ACHN (cell line): Measurements from ENCODE around the gene SSBP3.
A peak's percentile ranks its signal among the peaks of the same experiment; 100 is the strongest.
"Not testable (repeated sequence)": the region's sequence is repeated elsewhere in the genome, so short reads cannot be mapped to it uniquely, and the experiment has no call there.

ENCODE experiments used
- DNase-seq: peaks from one replicate; pipeline ENCODE4 v3.0.0-alpha.2; 2015
- in situ Hi-C: cut with HindIII; loops from 2 replicates; pipeline ENCODE4 v1.10.0; 2017; ENCODE audit warnings: low sequenced_read_pairs, low pct_ligation_motif_present, low pct_unique_long_range_greater_than_20kb

SSBP3 gene

GRCh38 chr1:54252371-54252936, 153.7 kb downstream of the SSBP3 start:
- in situ Hi-C loops = no loop called here
- no peak for DNase-seq

DNA sequence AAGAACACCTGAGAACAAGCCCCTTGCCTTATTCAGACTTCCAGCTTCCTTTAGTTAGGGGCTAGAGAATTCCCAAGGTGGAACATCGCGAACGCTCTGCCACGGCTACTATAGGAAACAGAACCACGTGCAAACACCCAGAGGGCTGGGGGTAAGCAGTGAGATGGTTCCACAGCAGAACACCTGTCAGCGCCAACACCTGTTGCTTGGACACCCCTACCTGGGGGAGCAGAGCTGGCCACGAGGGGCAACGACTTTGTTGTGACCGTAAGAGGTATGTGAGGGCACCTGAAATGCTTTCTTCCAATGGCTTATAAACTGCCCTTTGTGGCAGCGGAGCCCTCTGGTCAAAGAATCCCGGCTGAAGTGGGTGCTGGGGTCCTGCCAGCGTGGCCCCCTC, 155.5 kb downstream of the SSBP3 start:
- in situ Hi-C loops = no loop called here

GRCh38 chr1:54249819-54250435, 156.3 kb downstream of the SSBP3 start:
- in situ Hi-C loops = no loop called here
- DNase-seq = peak; percentile 48

More for the DNA sequence above, 155.5 kb downstream of the SSBP3 start:
- DNase-seq = no peak

DNA sequence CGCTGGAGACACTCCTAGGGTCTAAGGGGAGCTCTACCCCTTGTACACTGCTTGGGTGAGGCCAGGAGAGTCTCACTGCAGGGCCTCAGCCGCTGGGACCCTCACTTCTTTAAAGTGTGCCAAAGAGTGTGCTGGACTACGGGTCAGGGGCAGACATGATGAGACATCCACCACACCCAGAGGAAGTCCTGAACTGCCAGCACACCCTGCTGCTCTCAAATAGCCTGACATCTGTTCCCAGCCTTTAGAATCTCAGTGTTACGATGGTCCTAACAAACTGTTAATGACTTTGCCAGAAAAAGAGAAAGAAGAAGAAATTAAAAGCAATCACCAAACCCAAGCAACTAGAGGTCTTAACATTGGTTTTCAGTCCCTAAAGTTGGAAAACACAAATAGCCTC, 157.2 kb downstream of the SSBP3 start:
- in situ Hi-C loops = no loop called here
- DNase-seq = no peak

- in situ Hi-C loops = no loop called here
- DNase-seq = no peak
Measured at GRCh38 chr1:54247863-54248515, 158.2 kb downstream of the SSBP3 start.

GRCh38 chr1:54246116-54246721, 160.0 kb downstream of the SSBP3 start:
- DNase-seq = no peak
- in situ Hi-C loops = no loop called here

GRCh38 chr1:54245501-54245900, 160.7 kb downstream of the SSBP3 start:
- in situ Hi-C loops = no loop called here
- DNase-seq = no peak

- in situ Hi-C loops = no loop called here
- DNase-seq = no peak
Measured at GRCh38 chr1:54244655-54245054, 161.5 kb downstream of the SSBP3 start.

DNA sequence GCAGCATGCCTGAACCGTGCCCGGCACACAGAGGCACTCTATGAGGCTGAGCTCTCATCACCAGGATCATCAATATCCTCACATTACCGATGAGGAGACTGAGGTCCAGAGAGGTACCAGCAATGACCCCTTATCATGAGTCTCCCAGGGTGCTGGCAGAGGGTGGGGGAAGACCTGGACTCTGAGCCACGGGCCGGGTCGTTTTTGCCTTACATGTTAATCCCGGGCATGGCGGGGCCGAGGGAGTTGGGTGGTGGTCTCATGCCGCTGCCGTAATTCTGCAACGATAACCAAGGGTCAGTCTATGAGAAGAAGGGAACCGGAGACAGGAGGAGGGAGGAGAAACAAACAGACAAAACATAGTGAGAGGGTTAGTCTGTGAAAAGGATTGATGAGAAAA, 163.2 kb downstream of the SSBP3 start:
- no peak for DNase-seq
- in situ Hi-C loops = no loop called here

DNA sequence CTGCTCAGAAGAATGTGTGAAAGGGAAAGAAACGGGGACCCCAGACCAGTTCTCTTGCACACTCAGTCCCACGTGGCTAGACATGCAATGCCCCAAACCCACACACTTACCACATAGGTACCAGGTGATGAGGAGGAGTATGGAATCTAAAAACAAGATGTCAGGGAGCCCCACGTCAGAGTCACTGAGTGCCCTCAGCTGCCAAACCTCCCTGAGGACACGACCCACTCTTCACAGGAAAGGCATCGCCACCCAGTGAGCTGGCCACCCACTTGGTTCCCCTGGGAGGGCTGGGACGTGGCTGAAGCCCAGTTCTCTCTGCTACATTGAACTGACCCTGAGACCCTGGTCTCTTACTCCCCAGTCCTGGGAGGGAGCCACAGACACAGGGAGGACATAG, 164.8 kb downstream of the SSBP3 start:
- in situ Hi-C loops = no loop called here

DNA sequence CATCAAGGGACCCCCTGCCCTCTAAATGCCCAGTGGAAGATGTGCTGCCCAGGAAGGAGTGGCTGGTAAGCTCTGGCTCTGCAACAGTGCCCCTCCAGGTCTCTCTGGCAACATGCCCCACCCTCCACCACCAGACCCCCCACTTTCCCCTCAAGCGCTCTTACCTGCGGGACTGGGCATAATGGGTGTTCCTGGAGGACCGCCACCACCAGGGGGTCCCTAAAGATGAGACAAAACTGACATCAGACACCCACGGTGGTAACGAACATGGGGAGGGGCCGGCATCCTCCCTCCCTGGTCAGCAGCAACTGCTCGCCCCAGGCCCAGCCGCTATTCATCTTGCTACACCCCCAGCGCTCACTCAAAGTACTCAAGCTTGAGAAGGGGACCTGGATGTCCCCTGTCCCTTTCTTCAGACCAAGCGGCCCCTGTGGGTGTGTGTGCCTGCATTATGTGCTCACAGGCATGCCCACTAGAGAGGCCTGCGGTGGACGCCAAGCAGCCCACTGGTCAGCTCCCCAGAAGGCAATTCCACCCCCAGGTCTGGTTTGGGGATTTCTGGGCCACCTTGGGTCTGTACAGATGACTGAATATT, 165.4 kb downstream of the SSBP3 start:
- in situ Hi-C loops = no loop called here
- no peak for DNase-seq

More for the DNA sequence above, 164.8 kb downstream of the SSBP3 start:
- no peak for DNase-seq

DNA sequence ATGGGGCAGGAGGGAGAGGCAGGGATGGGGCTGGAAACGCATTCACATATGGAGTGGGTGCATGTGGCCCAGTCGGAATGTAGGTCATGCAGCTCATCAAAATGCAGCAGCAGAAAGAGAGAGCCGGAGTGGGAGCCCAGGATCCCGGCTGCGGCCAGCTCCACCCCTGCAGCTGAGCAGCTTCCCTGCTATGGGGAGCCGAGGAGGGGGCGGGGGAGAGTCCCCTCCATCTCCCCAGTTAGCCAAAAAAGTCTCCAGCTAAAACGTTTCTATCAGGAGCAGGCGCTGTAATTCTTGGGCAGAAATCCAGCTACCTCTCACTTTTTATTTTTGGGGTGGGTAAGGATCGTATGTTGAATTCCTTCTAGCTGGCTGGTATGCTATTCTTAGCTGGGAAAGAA, 166.6 kb downstream of the SSBP3 start:
- DNase-seq = no peak
- in situ Hi-C loops = no loop called here

DNA sequence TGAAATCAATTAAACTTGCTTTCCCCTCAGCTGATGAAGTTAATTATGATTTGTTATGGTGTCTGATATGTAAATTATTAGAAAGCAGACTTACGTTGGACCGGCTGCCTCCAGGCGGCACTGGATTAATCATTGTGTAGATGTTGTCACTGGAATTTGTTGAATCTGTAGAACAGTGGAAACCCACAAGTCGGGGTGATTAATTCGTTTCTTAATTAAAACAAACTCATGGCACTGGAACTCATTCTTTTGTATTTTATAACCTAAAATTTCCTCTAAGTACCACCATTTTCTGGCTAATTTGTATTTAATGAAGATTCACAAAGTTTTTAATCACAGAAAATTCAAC, 167.2 kb downstream of the SSBP3 start:
- in situ Hi-C loops = no loop called here
- no peak for DNase-seq

DNA sequence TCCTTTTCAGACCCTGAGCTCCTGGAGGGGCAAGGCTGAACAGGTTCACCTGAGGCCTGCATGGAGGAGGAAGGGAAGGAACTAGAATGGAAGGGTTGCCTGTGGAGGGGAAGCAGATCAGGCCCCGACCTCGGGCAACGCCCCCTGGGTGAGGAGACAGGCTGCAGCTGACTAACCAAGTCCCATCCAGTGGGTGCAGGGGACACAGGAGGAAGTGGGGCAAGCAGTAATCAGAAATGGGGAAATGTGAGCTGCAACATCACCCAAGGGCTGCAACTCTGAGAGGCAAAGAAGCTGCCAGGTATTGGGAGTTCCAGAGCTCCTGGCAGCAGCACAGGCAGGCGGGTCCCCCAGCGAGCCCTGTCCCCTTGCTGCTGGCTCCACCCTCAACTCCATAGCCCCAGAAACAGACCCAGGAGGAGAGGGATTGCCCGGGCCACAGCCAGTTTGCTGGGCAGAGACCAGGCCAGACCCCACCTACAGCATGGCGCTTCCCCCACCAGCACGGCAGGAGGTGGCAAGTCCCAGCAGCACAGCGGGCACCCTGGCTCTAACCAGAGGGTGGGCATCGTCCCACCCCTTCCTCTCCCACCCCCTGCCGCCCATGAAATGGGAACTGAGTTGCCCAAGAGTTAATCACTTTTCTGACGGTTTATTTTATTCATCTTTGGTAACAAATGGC, 167.7 kb downstream of the SSBP3 start:
- in situ Hi-C loops = no loop called here
- no peak for DNase-seq

- no peak for DNase-seq
- in situ Hi-C loops = no loop called here
Measured at GRCh38 chr1:54237586-54237985, 168.6 kb downstream of the SSBP3 start.

- no peak for DNase-seq
- in situ Hi-C loops = no loop called here
Measured at GRCh38 chr1:54234284-54234683, 171.9 kb downstream of the SSBP3 start.

DNA sequence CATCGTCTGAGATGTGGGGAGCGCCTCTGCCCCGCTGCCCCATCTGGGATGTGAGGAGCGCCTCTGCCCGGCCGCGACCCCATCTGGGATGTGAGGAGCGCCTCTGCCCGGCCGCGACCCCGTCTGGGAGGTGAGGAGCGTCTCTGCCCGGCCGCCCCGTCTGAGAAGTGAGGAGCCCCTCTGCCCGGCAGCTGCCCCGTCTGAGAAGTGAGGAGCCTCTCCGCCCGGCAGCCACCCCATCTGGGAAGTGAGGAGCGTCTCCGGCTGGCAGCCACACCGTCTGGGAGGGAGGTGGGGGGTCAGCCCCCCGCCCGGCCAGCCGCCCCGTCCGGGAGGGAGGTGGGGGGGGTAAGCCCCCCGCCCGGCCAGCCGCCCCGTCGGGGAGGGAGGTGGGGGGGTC, 173.0 kb downstream of the SSBP3 start:
- DNase-seq, in situ Hi-C loops: not testable (repeated sequence)

GRCh38 chr1:54230507-54231339, 175.5 kb downstream of the SSBP3 start:
- DNase-seq = no peak
- in situ Hi-C loops = no loop called here
